Upper lobe of left lung (tissue), 4 donors: ENCODE data around the gene SECISBP2.

Experiments used
- CTCF ChIP-seq, 6 experiments: fragments of 450-650 bp in 4 of 6; fragments of 200-600 bp in 2 of 6; sonication (generic) in 2 of 6; IDR thresholded peaks; one replicate each; pipeline ENCODE4 v1.5.1; 2016 to 2019; ENCODE audit warnings: antibody characterized with exemption in 6 of 6
- EP300 ChIP-seq, 4 donors: sonication (generic); formaldehyde crosslinking; IDR thresholded peaks; one replicate each; pipeline ENCODE4 v1.5.1; 2017; ENCODE audit warnings: antibody characterized with exemption in 4 of 4, control low read depth in 2 of 4
- POLR2A ChIP-seq, 4 donors: fragments of 450-650 bp; IDR thresholded peaks; one replicate each; pipeline ENCODE4 v1.5.1; 2016 to 2017; ENCODE audit warnings: antibody characterized with exemption in 4 of 4, mild to moderate bottlenecking in 2 of 4

- no peak for TF ChIP-seq POLR2A (IDR thresholded peaks at IDR 0.05)
- no peak for TF ChIP-seq EP300 (IDR thresholded peaks at IDR 0.05)
- no peak for TF ChIP-seq CTCF (IDR thresholded peaks at IDR 0.05)
Measured at GRCh38 chr9:89386797-89387196, 68.5 kb downstream of the SECISBP2 start.
